GM12878 (cell line): ENCODE results near the gene PML. TPM values are rescaled to one million over a fixed set of nuclear protein-coding genes. Genes with fewer than 3 reads are reported as not detected.

Source experiments
- ATAC-seq: fragments of 200-7000 bp; cut with Tn5 transposase; 3 replicates; pipeline ENCODE4 v1.9.1; 2020; ENCODE audit warnings: mild to moderate bottlenecking, moderate library complexity
- BruUV-seq: library from RNA; stranded (reverse); fragments of 400-500 nt; replicated peaks from 2 replicates; lab custom pipeline; 2021; lab: Mats Ljungman, UMichigan
- CTCF ChIA-PET: fragments of 300-600 bp; sonication (Branson Sonifier 250); formaldehyde crosslinking; extraction: SDS; loops from one replicate; lab custom pipeline; 2021; ENCODE audit warnings: inconsistent platforms; lab: Yijun Ruan, JAX
- POLR2A ChIA-PET: fragments of 350-600 bp; formaldehyde crosslinking; extraction: SDS; loops from one replicate; lab custom pipeline; 2021; ENCODE audit warnings: inconsistent platforms; lab: Charles Lee
- RAD21 ChIA-PET: fragments of 300-600 bp; sonication (Branson Sonifier 250); formaldehyde crosslinking; loops from one replicate; lab custom pipeline; 2023; ENCODE audit warnings: antibody characterized with exemption; ENCODE audit not compliant: unreplicated experiment; lab: Charles Lee
- SMC1A ChIA-PET: fragments of 300-600 bp; sonication (Branson Sonifier 250); formaldehyde crosslinking; loops from one replicate; lab custom pipeline; 2023; ENCODE audit not compliant: unreplicated experiment, uncharacterized antibody; lab: Charles Lee
- DNase-seq: peaks from one replicate; pipeline ENCODE4 v3.0.0-alpha.2; 2011; ENCODE audit warnings: low read depth, low spot score
- FAIRE-seq: peaks from 3 replicates; lab custom pipeline; 2011; peaks lifted over from hg19 to GRCh38; lab: Jason Lieb, UNC
- H2AFZ ChIP-seq: 2 replicates; pipeline ENCODE4 v1.6.0; 2011; ENCODE audit warnings: low read depth, low read length, control low read depth; ENCODE audit not compliant: control insufficient read depth
- H3K27ac ChIP-seq: 2 replicates; pipeline ENCODE4 v1.5.1; 2011; ENCODE audit warnings: control low read depth; ENCODE audit not compliant: control insufficient read depth, insufficient read depth
- H3K27me3 ChIP-seq, 2 experiments: replicated peaks in 1 of 2; 2 replicates each; pipeline versions ENCODE4 v1.6.0 to v1.6.1; 2011; ENCODE audit warnings: low read length in 1 of 2; ENCODE audit not compliant: control insufficient read depth in 2 of 2, insufficient read depth in 2 of 2
- H3K36me3 ChIP-seq, 2 experiments: 2 replicates each; pipeline ENCODE4 v1.5.1; 2011; ENCODE audit warnings: low read length in 1 of 2; ENCODE audit not compliant: control insufficient read depth in 2 of 2, insufficient read depth in 2 of 2
- H3K4me1 ChIP-seq: 2 replicates; pipeline ENCODE4 v1.6.1; 2011; ENCODE audit warnings: mild to moderate bottlenecking, low read length, moderate library complexity, mixed read lengths; ENCODE audit not compliant: control insufficient read depth, insufficient read depth
- H3K4me2 ChIP-seq: 2 replicates; pipeline ENCODE4 v1.6.0; 2011; ENCODE audit warnings: control low read depth; ENCODE audit not compliant: control insufficient read depth, insufficient read depth
- H3K4me3 ChIP-seq: fragments of 200-600 bp; sonication (generic); 2 replicates; pipeline ENCODE4 v1.5.1; 2016
- H3K79me2 ChIP-seq: 2 replicates; pipeline ENCODE4 v1.6.0; 2011; ENCODE audit warnings: low read length; ENCODE audit not compliant: control insufficient read depth, insufficient read depth
- H3K9ac ChIP-seq: 2 replicates; pipeline ENCODE4 v1.8.0; 2011; ENCODE audit warnings: low read length, control low read depth, mixed read lengths; ENCODE audit not compliant: control insufficient read depth, insufficient read depth
- H3K9me3 ChIP-seq: replicated peaks from 3 replicates; pipeline ENCODE4 v1.5.1; 2011; ENCODE audit warnings: mild to moderate bottlenecking, low read length; ENCODE audit not compliant: control insufficient read depth, insufficient read depth
- H4K20me1 ChIP-seq: 2 replicates; pipeline ENCODE4 v1.6.0; 2011; ENCODE audit not compliant: control insufficient read depth, insufficient read depth
- IKZF2 ChIP-seq, 2 experiments: fragments of 450-650 bp; IDR thresholded peaks; 2 replicates each; pipeline ENCODE4 v1.6.1; 2017; ENCODE audit warnings: mild to moderate bottlenecking in 2 of 2, moderate library complexity in 2 of 2
- KDM1A ChIP-seq: fragments of 200-600 bp; sonication (generic); IDR thresholded peaks from 2 replicates; pipeline ENCODE4 v1.6.1; 2016; ENCODE audit warnings: borderline replicate concordance
- MEF2A ChIP-seq: IDR thresholded peaks from 2 replicates; pipeline ENCODE4 v1.6.1; 2011; ENCODE audit warnings: low read depth, mild to moderate bottlenecking, low read length, moderate library complexity; ENCODE audit not compliant: insufficient read depth
- POLR2AphosphoS5 ChIP-seq: IDR thresholded peaks from 2 replicates; pipeline ENCODE4 v1.6.1; 2011; ENCODE audit warnings: mild to moderate bottlenecking, low read length, inconsistent platforms
- RUNX3 ChIP-seq: IDR thresholded peaks from 2 replicates; pipeline ENCODE4 v1.6.1; 2012; ENCODE audit warnings: low read length, inconsistent platforms
- SIN3A ChIP-seq: IDR thresholded peaks from 2 replicates; pipeline ENCODE4 v1.6.1; 2012; ENCODE audit warnings: low read depth, low read length, improper control_type of control experiment
- WGBS: methylation state at CpG from one replicate; pipeline ENCODE4 v1.1.6; 2016; ENCODE audit warnings: low lambda C conversion rate; ENCODE audit not compliant: insufficient replicate concordance, insufficient coverage; ENCODE audit errors: missing lambda C conversion rate; 5-methylcytosine and 5-hydroxymethylcytosine counted together
- in situ Hi-C: fragments of 300-500 bp; cut with MboI; formaldehyde crosslinking; loops from 9 replicates; pipeline ENCODE4 v1.14.3; 2018; ENCODE audit warnings: mixed read lengths
- intact Hi-C: fragments of 100-400 bp; cut with micrococcal nuclease; formaldehyde crosslinking; loops from one replicate; pipeline ENCODE4 v1.14.2; 2022; ENCODE audit not compliant: unreplicated experiment
- polyA plus RNA-seq, 11 experiments: library from polyadenylated mRNA; depleted of rRNA in 4 of 11; unstranded in 6 of 11; stranded (reverse) in 5 of 11; fragments of >200 nt; fragmentation: Nextera tagmentation in 4 of 11; fragmentation: Illumina TruSeq in 1 of 11; extraction: Ambion mirVana in 4 of 11; extraction: Trizol in 1 of 11; gene quantifications; 1 replicate in 1 of 11; 2 replicates in 10 of 11; pipeline versions ENCODE4 v1.2.1 to v1.2.3, GENCODE V29; 2011 to 2016; ENCODE audit warnings: inconsistent platforms in 2 of 11, missing spikeins in 2 of 11, low read depth in 1 of 11
- total RNA-seq, 4 experiments: library from RNA; depleted of rRNA in 3 of 4; stranded (reverse); fragments of >200 nt in 3 of 4; fragmentation: Illumina TruSeq in 1 of 4; extraction: Trizol in 1 of 4; gene quantifications; 2 replicates each; pipeline versions ENCODE4 v1.2.1 to v1.2.3, GENCODE V29; 2013 to 2021
- TF ChIP-seq, protein P1 (sequence below): fragments of 450-650 bp; IDR thresholded peaks from 2 replicates; pipeline ENCODE4 v1.6.1; 2016; ENCODE audit warnings: mild to moderate bottlenecking
- TF ChIP-seq, protein P2 (sequence below): fragments of 450-650 bp; IDR thresholded peaks from 2 replicates; pipeline ENCODE4 v1.6.1; 2018; ENCODE audit warnings: mild to moderate bottlenecking, low read depth, moderate library complexity; ENCODE audit not compliant: partially characterized antibody
- TF ChIP-seq, protein P3 (sequence below): IDR thresholded peaks from 2 replicates; pipeline ENCODE4 v1.6.1; 2012; ENCODE audit warnings: mild to moderate bottlenecking, low read depth, low read length

The PML gene
- total and polyA plus RNA-seq, 10 of the 15 experiments (the other 5 are each of a cell fraction or from before 2014, with no cell fraction given) = 8.5 to 95.5 (median 30.8) TPM

DNA sequence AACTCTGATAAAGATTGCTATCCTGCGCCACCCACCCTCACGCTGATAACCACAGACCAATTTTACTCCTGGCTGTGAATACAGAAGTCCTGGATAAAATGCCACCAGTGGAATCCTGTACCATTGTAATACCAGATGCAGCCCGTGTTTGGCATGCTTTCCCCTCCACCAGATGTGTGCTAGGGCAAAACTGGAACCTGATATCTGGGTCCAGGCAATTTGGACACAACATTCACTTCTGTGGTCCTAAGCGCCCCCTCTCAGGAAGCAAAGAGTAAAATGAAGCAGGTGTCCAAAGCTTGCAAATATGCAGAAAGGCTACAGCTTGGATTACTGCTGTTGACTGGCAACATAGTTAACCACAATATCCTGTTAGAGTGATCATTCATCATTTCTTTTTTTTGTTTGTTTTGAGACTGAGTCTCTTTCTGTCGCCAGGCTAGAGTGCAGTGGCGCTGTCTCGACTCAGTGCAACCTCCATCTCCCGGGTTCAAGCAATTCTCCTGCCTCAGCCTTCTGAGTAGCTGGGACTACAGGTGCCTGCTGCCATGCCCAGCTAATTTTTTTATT lies 35.4 kb upstream of the PML start:
- BruUV-seq = no TSS peak
- in situ Hi-C loops = no loop called here
- DNase-seq = no peak
- no peaks in the 10 kb centered on the region; the same call in 1 of the 2 replicates for H3K4me1 ChIP-seq
- H3K4me3 ChIP-seq = no peak overlapping the region
- H2AFZ ChIP-seq = no peak overlapping the region
- no peaks in the 10 kb centered on the region for H4K20me1 ChIP-seq
- H3K4me2 ChIP-seq = no peak overlapping the region
- RAD21 ChIA-PET = no interaction called here
- H3K27ac ChIP-seq = no peak overlapping the region
- peak; percentile 68 for ATAC-seq
- 9% methylated on average over 8 of the region's 8 CpGs for WGBS
- intact Hi-C loops = no loop called here
- FAIRE-seq = no peak
- CTCF ChIA-PET = interaction anchor here (0.6 to 1.0 kb wide), 2 partner anchors 8 to 14 kb away, joined by 3 read pairs; no protein-coding TSS in a partner anchor
- no peaks in the 10 kb centered on the region for H3K36me3 ChIP-seq
- no peak overlapping the region for H3K9ac ChIP-seq
- H3K9me3 ChIP-seq = no peaks in the 10 kb centered on the region
- SMC1A ChIA-PET = interaction anchor here (0.9 kb wide), 1 partner anchor 16 kb away, joined by 3 read pairs; no protein-coding TSS in a partner anchor
- POLR2A ChIA-PET = no interaction called here
- H3K27me3 ChIP-seq = no peaks in the 10 kb centered on the region; a peak in 1 of 4 replicates
- H3K79me2 ChIP-seq = no peaks in the 10 kb centered on the region
- TF ChIP-seq KDM1A (no peak), IKZF2 (IDR thresholded peaks at IDR 0.05) (no peak), POLR2AphosphoS5 (no peak), RUNX3 (peak; percentile 65)
- TF ChIP-seq, protein P1, sequence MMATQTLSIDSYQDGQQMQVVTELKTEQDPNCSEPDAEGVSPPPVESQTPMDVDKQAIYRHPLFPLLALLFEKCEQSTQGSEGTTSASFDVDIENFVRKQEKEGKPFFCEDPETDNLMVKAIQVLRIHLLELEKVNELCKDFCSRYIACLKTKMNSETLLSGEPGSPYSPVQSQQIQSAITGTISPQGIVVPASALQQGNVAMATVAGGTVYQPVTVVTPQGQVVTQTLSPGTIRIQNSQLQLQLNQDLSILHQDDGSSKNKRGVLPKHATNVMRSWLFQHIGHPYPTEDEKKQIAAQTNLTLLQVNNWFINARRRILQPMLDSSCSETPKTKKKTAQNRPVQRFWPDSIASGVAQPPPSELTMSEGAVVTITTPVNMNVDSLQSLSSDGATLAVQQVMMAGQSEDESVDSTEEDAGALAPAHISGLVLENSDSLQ = peak; percentile 53
- TF ChIP-seq, all 136 proteins: peak for 2

DNA sequence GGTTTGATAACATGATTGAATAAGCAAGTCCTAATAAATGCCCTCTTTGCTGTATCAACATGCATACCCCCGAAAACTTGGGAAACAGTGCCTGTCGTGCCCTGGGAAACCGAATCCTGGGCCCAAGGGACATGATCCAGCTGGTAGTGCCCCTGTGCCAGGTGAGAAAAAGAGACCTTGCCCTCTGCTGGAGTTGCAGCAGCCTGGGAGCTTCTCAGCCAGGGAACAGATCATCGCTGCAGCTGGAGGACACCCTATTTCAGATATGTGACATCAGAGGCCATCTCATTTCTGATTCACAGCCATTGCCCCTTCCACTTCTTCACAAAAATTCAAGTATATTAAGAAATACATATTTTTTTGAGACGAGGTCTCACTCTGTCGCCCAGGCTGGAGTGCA lies 34.7 kb upstream of the PML start:
- 45% methylated on average over 6 of the region's 6 CpGs for WGBS
- no peaks in the 10 kb centered on the region; a peak in 1 of 4 replicates for H3K27me3 ChIP-seq
- no peak for DNase-seq
- ChIA-PET RAD21 (interaction anchor here (1.0 kb wide), 1 partner anchor 13 kb away, joined by 4 read pairs; no protein-coding TSS in a partner anchor), SMC1A (interaction anchor here (2.5 kb wide), 1 partner anchor 11 kb away, joined by 10 read pairs; no protein-coding TSS in a partner anchor), POLR2A (no interaction called here), CTCF (no interaction called here)
- FAIRE-seq = no peak
- peaks cover under 1% of the 10 kb centered on the region for H3K4me1 ChIP-seq
- H3K36me3 ChIP-seq = no peaks in the 10 kb centered on the region
- intact Hi-C loops = no loop called here
- no peak overlapping the region for H2AFZ ChIP-seq
- H3K79me2 ChIP-seq = no peaks in the 10 kb centered on the region
- no peak overlapping the region for H3K27ac ChIP-seq
- no peak overlapping the region for H3K9ac ChIP-seq
- no peak overlapping the region for H3K4me3 ChIP-seq
- no TSS peak for BruUV-seq
- H3K4me2 ChIP-seq = no peak overlapping the region
- ATAC-seq = no peak
- H3K9me3 ChIP-seq = no peaks in the 10 kb centered on the region
- in situ Hi-C loops = loop anchor here (10.0 kb wide), 1 partner anchor 345 kb away; no protein-coding TSS in a partner anchor
- H4K20me1 ChIP-seq = no peaks in the 10 kb centered on the region
- TF ChIP-seq MEF2A (no peak), SIN3A (no peak)
- TF ChIP-seq, protein P2, sequence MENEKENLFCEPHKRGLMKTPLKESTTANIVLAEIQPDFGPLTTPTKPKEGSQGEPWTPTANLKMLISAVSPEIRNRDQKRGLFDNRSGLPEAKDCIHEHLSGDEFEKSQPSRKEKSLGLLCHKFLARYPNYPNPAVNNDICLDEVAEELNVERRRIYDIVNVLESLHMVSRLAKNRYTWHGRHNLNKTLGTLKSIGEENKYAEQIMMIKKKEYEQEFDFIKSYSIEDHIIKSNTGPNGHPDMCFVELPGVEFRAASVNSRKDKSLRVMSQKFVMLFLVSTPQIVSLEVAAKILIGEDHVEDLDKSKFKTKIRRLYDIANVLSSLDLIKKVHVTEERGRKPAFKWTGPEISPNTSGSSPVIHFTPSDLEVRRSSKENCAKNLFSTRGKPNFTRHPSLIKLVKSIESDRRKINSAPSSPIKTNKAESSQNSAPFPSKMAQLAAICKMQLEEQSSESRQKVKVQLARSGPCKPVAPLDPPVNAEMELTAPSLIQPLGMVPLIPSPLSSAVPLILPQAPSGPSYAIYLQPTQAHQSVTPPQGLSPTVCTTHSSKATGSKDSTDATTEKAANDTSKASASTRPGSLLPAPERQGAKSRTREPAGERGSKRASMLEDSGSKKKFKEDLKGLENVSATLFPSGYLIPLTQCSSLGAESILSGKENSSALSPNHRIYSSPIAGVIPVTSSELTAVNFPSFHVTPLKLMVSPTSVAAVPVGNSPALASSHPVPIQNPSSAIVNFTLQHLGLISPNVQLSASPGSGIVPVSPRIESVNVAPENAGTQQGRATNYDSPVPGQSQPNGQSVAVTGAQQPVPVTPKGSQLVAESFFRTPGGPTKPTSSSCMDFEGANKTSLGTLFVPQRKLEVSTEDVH = no peak
- TF ChIP-seq, protein P3, sequence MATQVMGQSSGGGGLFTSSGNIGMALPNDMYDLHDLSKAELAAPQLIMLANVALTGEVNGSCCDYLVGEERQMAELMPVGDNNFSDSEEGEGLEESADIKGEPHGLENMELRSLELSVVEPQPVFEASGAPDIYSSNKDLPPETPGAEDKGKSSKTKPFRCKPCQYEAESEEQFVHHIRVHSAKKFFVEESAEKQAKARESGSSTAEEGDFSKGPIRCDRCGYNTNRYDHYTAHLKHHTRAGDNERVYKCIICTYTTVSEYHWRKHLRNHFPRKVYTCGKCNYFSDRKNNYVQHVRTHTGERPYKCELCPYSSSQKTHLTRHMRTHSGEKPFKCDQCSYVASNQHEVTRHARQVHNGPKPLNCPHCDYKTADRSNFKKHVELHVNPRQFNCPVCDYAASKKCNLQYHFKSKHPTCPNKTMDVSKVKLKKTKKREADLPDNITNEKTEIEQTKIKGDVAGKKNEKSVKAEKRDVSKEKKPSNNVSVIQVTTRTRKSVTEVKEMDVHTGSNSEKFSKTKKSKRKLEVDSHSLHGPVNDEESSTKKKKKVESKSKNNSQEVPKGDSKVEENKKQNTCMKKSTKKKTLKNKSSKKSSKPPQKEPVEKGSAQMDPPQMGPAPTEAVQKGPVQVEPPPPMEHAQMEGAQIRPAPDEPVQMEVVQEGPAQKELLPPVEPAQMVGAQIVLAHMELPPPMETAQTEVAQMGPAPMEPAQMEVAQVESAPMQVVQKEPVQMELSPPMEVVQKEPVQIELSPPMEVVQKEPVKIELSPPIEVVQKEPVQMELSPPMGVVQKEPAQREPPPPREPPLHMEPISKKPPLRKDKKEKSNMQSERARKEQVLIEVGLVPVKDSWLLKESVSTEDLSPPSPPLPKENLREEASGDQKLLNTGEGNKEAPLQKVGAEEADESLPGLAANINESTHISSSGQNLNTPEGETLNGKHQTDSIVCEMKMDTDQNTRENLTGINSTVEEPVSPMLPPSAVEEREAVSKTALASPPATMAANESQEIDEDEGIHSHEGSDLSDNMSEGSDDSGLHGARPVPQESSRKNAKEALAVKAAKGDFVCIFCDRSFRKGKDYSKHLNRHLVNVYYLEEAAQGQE = no peak
